Vagina (tissue), 2 donors: ENCODE data around the gene BAG1. TPM values are rescaled to one million over a fixed set of nuclear protein-coding genes. Genes with fewer than 3 reads are reported as not detected.

Experiments used
- DNase-seq, 2 donors: peaks; one replicate each; pipeline ENCODE4 v3.0.0-alpha.2; 2017; ENCODE audit errors: extremely low spot score in 2 of 2
- H3K27ac ChIP-seq: fragments of 200-600 bp; sonication (generic); one replicate; pipeline ENCODE4 v1.5.1; 2019
- H3K27me3 ChIP-seq: fragments of 200-600 bp; sonication (generic); one replicate; pipeline ENCODE4 v1.5.1; 2019
- H3K36me3 ChIP-seq, 2 donors: fragments of 200-600 bp; sonication (generic); one replicate each; pipeline ENCODE4 v1.5.1; 2017 to 2019
- H3K4me1 ChIP-seq: fragments of 200-600 bp; sonication (generic); one replicate; pipeline ENCODE4 v1.5.1; 2019
- H3K4me3 ChIP-seq, 2 donors: fragments of 200-600 bp; sonication (generic); 1 replicate in 1 of 2; 2 replicates in 1 of 2; pipeline ENCODE4 v1.5.1; 2016 to 2019
- H3K9me3 ChIP-seq: fragments of 200-600 bp; sonication (generic); one replicate; pipeline ENCODE4 v1.5.1; 2019
- CTCF ChIP-seq, 3 experiments: fragments of 450-650 bp in 2 of 3; fragments of 200-600 bp in 1 of 3; sonication (generic) in 1 of 3; IDR thresholded peaks; one replicate each; pipeline ENCODE4 v1.5.1; 2017 to 2019; ENCODE audit warnings: antibody characterized with exemption in 3 of 3, mild to moderate bottlenecking in 2 of 3, moderate library complexity in 2 of 3
- POLR2A ChIP-seq, 2 donors: fragments of 450-650 bp; IDR thresholded peaks; one replicate each; pipeline ENCODE4 v1.6.1; 2017; ENCODE audit warnings: antibody characterized with exemption in 2 of 2, mild to moderate bottlenecking in 2 of 2, moderate library complexity in 2 of 2
- POLR2AphosphoS5 ChIP-seq, 2 donors: sonication (generic); formaldehyde crosslinking; IDR thresholded peaks; one replicate each; pipeline ENCODE4 v1.9.0; 2017; ENCODE audit warnings: antibody characterized with exemption in 2 of 2, mild to moderate bottlenecking in 2 of 2, low read depth in 1 of 2; ENCODE audit not compliant: insufficient read depth in 1 of 2
- intact Hi-C: fragments of 100-400 bp; cut with DNase I; formaldehyde crosslinking; loops from one replicate; pipeline ENCODE4 v1.15.1; 2023
- total RNA-seq: library from RNA; depleted of rRNA; stranded (reverse); fragments of >200 nt; gene quantifications from one replicate; pipeline ENCODE4 v1.2.3, GENCODE V29; 2016

Gene BAG1
- total RNA-seq, 1 donor from 2014 or later, result 127 TPM

DNA sequence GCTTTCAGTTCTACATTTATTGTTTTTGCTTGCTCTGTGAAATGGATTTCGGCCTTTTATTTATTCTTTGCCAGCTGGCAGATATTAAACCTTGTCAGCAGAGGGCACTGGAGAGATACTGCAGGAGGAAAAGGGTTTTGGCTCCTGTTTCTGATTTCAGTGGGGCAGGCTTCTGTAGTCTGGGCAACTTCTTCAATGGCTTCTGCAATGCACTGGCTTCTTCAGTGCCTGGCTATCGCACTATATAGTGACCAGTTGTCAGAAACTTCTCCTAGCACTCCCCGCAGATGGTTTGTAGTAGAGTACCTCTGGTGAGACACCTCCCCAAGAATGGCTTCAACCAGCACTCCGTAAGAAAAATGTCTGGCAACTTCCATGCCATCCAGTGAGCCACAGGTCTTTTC, 22.6 kb upstream of the BAG1 start:
- H3K9me3 ChIP-seq, result no peaks in the 10 kb centered on the region
- intact Hi-C loops, result no loop called here
- no peak overlapping the region for H3K4me3 ChIP-seq
- no peak for DNase-seq
- no peaks in the 10 kb centered on the region for H3K36me3 ChIP-seq
- H3K27me3 ChIP-seq, result no peaks in the 10 kb centered on the region
- peak in 1 of 2 donors; percentile 53 for TF ChIP-seq POLR2AphosphoS5 (IDR thresholded peaks at IDR 0.05; ENCODE audit: insufficient read depth in 1 of 2, low read depth in 1 of 2)
- TF ChIP-seq CTCF (IDR thresholded peaks at IDR 0.05), result peak in 2 of 3 experiments; percentile 35 to 39
- TF ChIP-seq POLR2A (IDR thresholded peaks at IDR 0.05), result no peak
- H3K4me1 ChIP-seq, result peaks cover 22% of the 10 kb centered on the region
- peak overlapping the region; percentile 98 for H3K27ac ChIP-seq

DNA sequence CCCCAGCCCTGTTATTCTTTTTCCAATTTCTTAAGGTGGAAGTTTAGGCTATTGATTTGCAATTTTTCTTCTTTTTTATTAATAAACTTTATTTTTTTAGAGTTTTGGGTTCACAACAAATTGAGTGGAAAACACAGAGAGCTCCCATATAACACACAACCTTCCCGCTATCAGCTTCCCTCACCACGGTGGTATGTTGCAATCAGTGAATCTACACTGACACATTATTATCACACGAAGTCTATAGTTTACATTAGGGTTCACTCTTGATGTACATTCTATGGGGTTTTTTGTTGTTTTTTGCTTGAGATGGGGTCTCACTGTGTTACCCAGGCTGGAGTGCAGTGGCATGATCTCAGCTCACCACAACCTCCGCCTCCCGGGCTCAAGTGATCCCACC, 21.0 kb upstream of the BAG1 start:
- H3K4me1 ChIP-seq, result peaks cover 10% of the 10 kb centered on the region
- no peaks in the 10 kb centered on the region for H3K9me3 ChIP-seq
- TF ChIP-seq POLR2AphosphoS5 (IDR thresholded peaks at IDR 0.05; ENCODE audit: insufficient read depth in 1 of 2, low read depth in 1 of 2) (no peak), CTCF (IDR thresholded peaks at IDR 0.05) (no peak), POLR2A (IDR thresholded peaks at IDR 0.05) (no peak)
- H3K4me3 ChIP-seq, result no peak overlapping the region
- intact Hi-C loops, result no loop called here
- peaks cover 0 to 8% of the 10 kb centered on the region in 2 donors for H3K36me3 ChIP-seq
- no peak for DNase-seq
- H3K27me3 ChIP-seq, result no peaks in the 10 kb centered on the region
- H3K27ac ChIP-seq, result no peak overlapping the region

DNA sequence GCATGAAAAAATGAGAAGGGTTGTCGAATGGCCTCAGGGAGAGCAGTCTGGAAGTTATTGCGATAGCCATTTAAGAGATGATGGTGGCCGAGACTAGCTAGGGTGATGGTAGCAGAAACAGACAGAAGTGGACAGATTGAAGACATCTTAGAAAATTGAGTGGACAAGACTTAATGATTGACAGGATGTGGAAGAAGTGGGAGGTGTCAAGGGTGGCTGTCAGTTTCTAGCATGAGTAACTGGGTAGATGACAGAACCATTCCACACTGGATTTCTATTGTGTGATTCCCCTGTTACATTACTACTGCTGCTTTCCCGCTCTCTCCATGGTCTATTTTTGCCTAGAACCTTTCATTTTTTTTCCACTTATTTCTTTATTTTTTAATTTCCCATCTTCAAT, 13.0 kb upstream of the BAG1 start:
- Histone ChIP-seq H3K9me3 (no peaks in the 10 kb centered on the region), H3K4me1 (no peaks in the 10 kb centered on the region), H3K27ac (no peak overlapping the region), H3K27me3 (no peaks in the 10 kb centered on the region), H3K4me3 (no peak overlapping the region), H3K36me3 (peaks cover 0 to 72% of the 10 kb centered on the region in 2 donors)
- TF ChIP-seq POLR2AphosphoS5 (IDR thresholded peaks at IDR 0.05; ENCODE audit: insufficient read depth in 1 of 2, low read depth in 1 of 2) (no peak), CTCF (IDR thresholded peaks at IDR 0.05) (no peak)
- intact Hi-C loops, result no loop called here
- DNase-seq, result no peak

- no peak overlapping the region for H3K27ac ChIP-seq
- H3K4me1 ChIP-seq, result no peaks in the 10 kb centered on the region
- H3K4me3 ChIP-seq, result no peak overlapping the region
- no peak for DNase-seq
- no peaks in the 10 kb centered on the region for H3K9me3 ChIP-seq
- TF ChIP-seq POLR2A (IDR thresholded peaks at IDR 0.05), result no peak
- no peak for TF ChIP-seq POLR2AphosphoS5 (IDR thresholded peaks at IDR 0.05; ENCODE audit: insufficient read depth in 1 of 2, low read depth in 1 of 2)
- no peak for TF ChIP-seq CTCF (IDR thresholded peaks at IDR 0.05)
- peaks cover 0 to 82% of the 10 kb centered on the region in 2 donors for H3K36me3 ChIP-seq
- H3K27me3 ChIP-seq, result no peaks in the 10 kb centered on the region
- intact Hi-C loops, result no loop called here
Observed at GRCh38 chr9:33273972-33274328, 9.4 kb upstream of the BAG1 start.

DNA sequence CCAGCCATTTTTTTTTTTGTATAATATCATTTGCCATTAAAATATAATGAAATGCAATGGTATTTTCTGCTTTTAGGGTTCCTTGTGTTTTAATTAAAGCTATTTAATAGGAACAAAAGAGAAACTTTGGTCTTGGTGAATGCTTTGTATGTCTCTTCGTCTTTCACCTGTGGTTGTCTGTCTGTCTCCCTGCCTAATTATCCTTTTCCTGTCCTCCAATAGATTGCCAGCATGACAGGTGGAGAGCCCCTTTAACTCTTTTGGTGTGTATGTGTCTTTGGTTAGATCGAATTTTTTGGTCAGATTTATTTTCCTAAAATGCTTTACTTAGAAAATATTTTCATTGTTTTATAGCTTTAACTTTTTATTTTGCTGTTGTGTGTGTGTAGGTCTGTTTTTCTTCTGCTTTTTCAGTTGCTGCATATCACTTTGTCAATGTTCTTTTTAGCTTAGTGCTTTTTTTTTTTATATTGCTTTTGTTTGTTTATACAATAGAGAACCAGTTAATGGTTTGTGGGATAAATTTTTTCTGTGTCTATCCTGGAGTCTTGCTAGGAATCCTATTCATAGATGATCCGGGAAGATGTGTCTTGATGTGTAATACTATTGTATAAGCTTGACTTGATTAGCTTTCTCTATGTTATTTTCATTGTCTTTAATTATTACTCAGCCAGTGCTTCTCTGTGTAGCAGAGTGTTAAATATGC, 8.9 kb upstream of the BAG1 start:
- DNase-seq, result no peak
- H3K36me3 ChIP-seq, result peaks cover 0 to 80% of the 10 kb centered on the region in 2 donors
- TF ChIP-seq POLR2A (IDR thresholded peaks at IDR 0.05) (no peak), CTCF (IDR thresholded peaks at IDR 0.05) (no peak), POLR2AphosphoS5 (IDR thresholded peaks at IDR 0.05; ENCODE audit: insufficient read depth in 1 of 2, low read depth in 1 of 2) (no peak)
- H3K4me1 ChIP-seq, result no peaks in the 10 kb centered on the region
- no peaks in the 10 kb centered on the region for H3K9me3 ChIP-seq
- no peak overlapping the region for H3K4me3 ChIP-seq
- intact Hi-C loops, result no loop called here
- H3K27ac ChIP-seq, result no peak overlapping the region
- H3K27me3 ChIP-seq, result no peaks in the 10 kb centered on the region
